Epithelial cell of esophagus (primary cell): ENCODE results near the gene FAM3D.

Experiments
- DNase-seq: peaks from one replicate; pipeline ENCODE4 v3.0.0; 2010; ENCODE audit warnings: low read depth
- H3K4me3 ChIP-seq: 2 replicates; pipeline ENCODE4 v1.5.1; 2011; ENCODE audit warnings: mild to moderate bottlenecking, low read length, control low read depth
- CTCF ChIP-seq: IDR thresholded peaks from 2 replicates; pipeline ENCODE4 v1.5.1; 2011; ENCODE audit warnings: low read depth, mild to moderate bottlenecking, low read length, control low read depth, inconsistent platforms; ENCODE audit not compliant: insufficient read depth; ENCODE audit errors: missing control alignments

The FAM3D gene

GRCh38 chr3:58661836-58662420, 4.6 kb downstream of the FAM3D start:
- H3K4me3 ChIP-seq: no peak overlapping the region
- no peak for TF ChIP-seq CTCF
- no peak for DNase-seq

GRCh38 chr3:58660998-58661397, 5.6 kb downstream of the FAM3D start:
- no peak for DNase-seq
- H3K4me3 ChIP-seq: no peak overlapping the region
- TF ChIP-seq CTCF: no peak

- peak; percentile 46 for TF ChIP-seq CTCF
- DNase-seq: peak; percentile 34
- no peak overlapping the region for H3K4me3 ChIP-seq
Observed at GRCh38 chr3:58659051-58659675, 7.4 kb downstream of the FAM3D start.

GRCh38 chr3:58658508-58658907, 8.1 kb downstream of the FAM3D start:
- no peak for TF ChIP-seq CTCF
- DNase-seq: no peak
- H3K4me3 ChIP-seq: no peak overlapping the region

- peak; percentile 37 for DNase-seq
- TF ChIP-seq CTCF: no peak
- H3K4me3 ChIP-seq: peak overlapping the region; percentile 29
Observed at GRCh38 chr3:58657571-58658141, 8.9 kb downstream of the FAM3D start.

GRCh38 chr3:58657036-58657520, 9.5 kb downstream of the FAM3D start:
- no peak for DNase-seq
- H3K4me3 ChIP-seq: peak overlapping the region; percentile 29
- TF ChIP-seq CTCF: no peak
